Mesenchymal stem cell (in vitro differentiated cells and primary cell): ENCODE measurements around the gene SCGB2B2.

ENCODE experiments used
- DNase-seq: peaks from one replicate; pipeline ENCODE4 v3.0.0-alpha.2; 2013
- H2AFZ ChIP-seq: one replicate; pipeline ENCODE4 v1.6.1; 2013; ENCODE audit warnings: low read depth, mild to moderate bottlenecking, control low read depth, inconsistent platforms, low read length, moderate library complexity
- H2AK5ac ChIP-seq: 2 replicates; pipeline ENCODE4 v1.6.1; 2013; ENCODE audit warnings: low read length, moderate library complexity, mild to moderate bottlenecking, inconsistent platforms; ENCODE audit not compliant: severe bottlenecking
- H2BK120ac ChIP-seq: one replicate; pipeline ENCODE4 v1.6.1; 2013; ENCODE audit warnings: low read depth, mild to moderate bottlenecking, inconsistent platforms, low read length, moderate library complexity
- H2BK12ac ChIP-seq, 2 experiments: one replicate each; pipeline ENCODE4 v1.6.1; 2013; ENCODE audit warnings: inconsistent platforms in 2 of 2, low read length in 2 of 2, mild to moderate bottlenecking in 2 of 2, moderate library complexity in 2 of 2, control low read depth in 1 of 2
- H2BK15ac ChIP-seq: one replicate; pipeline ENCODE4 v1.6.1; 2013; ENCODE audit warnings: mild to moderate bottlenecking, low read depth, inconsistent platforms; ENCODE audit not compliant: poor library complexity, severe bottlenecking
- H2BK5ac ChIP-seq: 2 replicates; pipeline ENCODE4 v1.6.1; 2013; ENCODE audit warnings: low read depth, mild to moderate bottlenecking, low read length, control low read depth, inconsistent platforms; ENCODE audit not compliant: poor library complexity, severe bottlenecking
- H3K14ac ChIP-seq, 2 experiments: one replicate each; pipeline ENCODE4 v1.6.1; 2013; ENCODE audit warnings: inconsistent platforms in 2 of 2, low read length in 2 of 2, control low read depth in 1 of 2, mild to moderate bottlenecking in 1 of 2, moderate library complexity in 1 of 2
- H3K18ac ChIP-seq, 2 experiments: one replicate each; pipeline ENCODE4 v1.6.1; 2013; ENCODE audit warnings: inconsistent platforms in 2 of 2, low read length in 2 of 2, control low read depth in 1 of 2, low read depth in 1 of 2, mild to moderate bottlenecking in 1 of 2
- H3K23ac ChIP-seq, 2 experiments: one replicate each; pipeline ENCODE4 v1.6.1; 2013; ENCODE audit warnings: inconsistent platforms in 2 of 2, low read length in 2 of 2, mild to moderate bottlenecking in 2 of 2, moderate library complexity in 2 of 2, control low read depth in 1 of 2
- H3K27ac ChIP-seq: 2 replicates; pipeline ENCODE4 v1.5.1; 2013; ENCODE audit warnings: mild to moderate bottlenecking, moderate library complexity, low read length, control low read depth, inconsistent platforms; ENCODE audit not compliant: poor library complexity, severe bottlenecking
- H3K27me3 ChIP-seq, 2 experiments: 2 replicates each; pipeline versions ENCODE4 v1.6.1 to v1.7.0; 2013; ENCODE audit warnings: low read length in 2 of 2, mild to moderate bottlenecking in 2 of 2, moderate library complexity in 2 of 2, control low read depth in 1 of 2, inconsistent platforms in 1 of 2; ENCODE audit not compliant: control insufficient read depth in 1 of 2, insufficient read depth in 1 of 2
- H3K36me3 ChIP-seq, 2 experiments: 2 replicates each; pipeline versions ENCODE4 v1.6.1 to v1.7.0; 2013; ENCODE audit warnings: low read length in 2 of 2, control low read depth in 1 of 2, inconsistent platforms in 1 of 2, low read depth in 1 of 2, mild to moderate bottlenecking in 1 of 2; ENCODE audit not compliant: insufficient read depth in 2 of 2, control insufficient read depth in 1 of 2
- H3K4ac ChIP-seq, 2 experiments: one replicate each; pipeline ENCODE4 v1.6.1; 2013; ENCODE audit warnings: inconsistent platforms in 2 of 2, low read length in 2 of 2, mild to moderate bottlenecking in 2 of 2, moderate library complexity in 2 of 2, control low read depth in 1 of 2, low read depth in 1 of 2
- H3K4me1 ChIP-seq: 2 replicates; pipeline ENCODE4 v1.6.1; 2013; ENCODE audit warnings: low read depth, low read length, control low read depth; ENCODE audit not compliant: control insufficient read depth, insufficient read depth
- H3K4me2 ChIP-seq: 2 replicates; pipeline ENCODE4 v1.6.1; 2013; ENCODE audit warnings: low read length, mild to moderate bottlenecking, inconsistent platforms; ENCODE audit not compliant: poor library complexity, severe bottlenecking
- H3K4me3 ChIP-seq, 2 experiments: 2 replicates each; pipeline versions ENCODE4 v1.5.1 to v1.7.0; 2013; ENCODE audit warnings: low read length in 2 of 2, mild to moderate bottlenecking in 2 of 2, control low read depth in 1 of 2, low read depth in 1 of 2; ENCODE audit not compliant: insufficient read depth in 1 of 2
- H3K79me1 ChIP-seq: replicated peaks from 2 replicates; pipeline ENCODE4 v1.6.1; 2013; ENCODE audit warnings: mild to moderate bottlenecking, control low read depth, low read length, inconsistent platforms; ENCODE audit not compliant: poor library complexity, severe bottlenecking
- H3K9ac ChIP-seq: 2 replicates; pipeline ENCODE4 v1.7.0; 2013; ENCODE audit warnings: mild to moderate bottlenecking, low read length, moderate library complexity
- H3K9me3 ChIP-seq: 2 replicates; pipeline ENCODE4 v1.7.0; 2013; ENCODE audit warnings: mild to moderate bottlenecking, low read length; ENCODE audit not compliant: control insufficient read depth
- H4K8ac ChIP-seq: one replicate; pipeline ENCODE4 v1.6.1; 2013; ENCODE audit warnings: inconsistent platforms, mild to moderate bottlenecking, low read length, moderate library complexity
- H4K91ac ChIP-seq: one replicate; pipeline ENCODE4 v1.6.1; 2013; ENCODE audit warnings: mild to moderate bottlenecking, low read length, inconsistent platforms
- WGBS: methylation state at CpG from one replicate; pipeline ENCODE4 v1.1.7; 2013; ENCODE audit warnings: mixed read lengths; 5-methylcytosine and 5-hydroxymethylcytosine counted together

The SCGB2B2 gene

GRCh38 chr19:34692549-34692948, 15.6 kb upstream of the SCGB2B2 start:
- Histone ChIP-seq H3K4ac (no peak overlapping the region), H2BK120ac (no peak overlapping the region), H3K79me1 (no peaks in the 10 kb centered on the region), H3K14ac (no peak overlapping the region), H3K18ac (no peak overlapping the region), H3K27ac (no peak overlapping the region), H2BK12ac (no peak overlapping the region), H4K8ac (no peak overlapping the region), H4K91ac (no peak overlapping the region), H2BK15ac (no peak overlapping the region), H2AFZ (no peak overlapping the region), H3K36me3 (no peaks in the 10 kb centered on the region), H3K9ac (no peak overlapping the region), H3K23ac (no peak overlapping the region), H3K9me3 (peaks cover 24% of the 10 kb centered on the region), H3K4me2 (no peak overlapping the region), H2AK5ac (no peak overlapping the region), H2BK5ac (no peak overlapping the region), H3K4me3 (no peak overlapping the region), H3K27me3 (no peaks in the 10 kb centered on the region), H3K4me1 (no peaks in the 10 kb centered on the region)
- no peak for DNase-seq
- 58% methylated on average over 2 of the region's 2 CpGs for WGBS

GRCh38 chr19:34690372-34690771, 13.4 kb upstream of the SCGB2B2 start:
- peaks cover 0 to 6% of the 10 kb centered on the region in 2 experiments for H3K36me3 ChIP-seq
- H3K79me1 ChIP-seq, result no peaks in the 10 kb centered on the region
- no peak overlapping the region for H2AK5ac ChIP-seq
- no peak overlapping the region for H2BK5ac ChIP-seq
- H2BK15ac ChIP-seq, result no peak overlapping the region
- no peak overlapping the region for H3K23ac ChIP-seq
- H3K4me3 ChIP-seq, result no peak overlapping the region
- no peaks in the 10 kb centered on the region for H3K4me1 ChIP-seq
- DNase-seq, result no peak
- H2BK12ac ChIP-seq, result no peak overlapping the region
- no peaks in the 10 kb centered on the region for H3K27me3 ChIP-seq
- no peak overlapping the region for H2AFZ ChIP-seq
- WGBS, result 95% methylated on average over 3 of the region's 3 CpGs
- no peak overlapping the region for H3K9ac ChIP-seq
- H3K14ac ChIP-seq, result no peak overlapping the region
- no peak overlapping the region for H3K27ac ChIP-seq
- no peak overlapping the region for H2BK120ac ChIP-seq
- peaks cover 45% of the 10 kb centered on the region for H3K9me3 ChIP-seq
- no peak overlapping the region for H4K91ac ChIP-seq
- H3K18ac ChIP-seq, result no peak overlapping the region
- H4K8ac ChIP-seq, result no peak overlapping the region
- no peak overlapping the region for H3K4ac ChIP-seq
- no peak overlapping the region for H3K4me2 ChIP-seq

GRCh38 chr19:34688592-34688991, 11.6 kb upstream of the SCGB2B2 start:
- Histone ChIP-seq H3K18ac (no peak overlapping the region), H3K79me1 (no peaks in the 10 kb centered on the region)
- 73% methylated on average over 1 of the region's 1 CpG for WGBS

GRCh38 chr19:34687348-34687747, 10.4 kb upstream of the SCGB2B2 start:
- no peak overlapping the region for H2AFZ ChIP-seq
- H3K23ac ChIP-seq, result no peak overlapping the region
- H2BK15ac ChIP-seq, result no peak overlapping the region
- no peak overlapping the region for H4K91ac ChIP-seq
- no peak overlapping the region for H3K9ac ChIP-seq
- H4K8ac ChIP-seq, result no peak overlapping the region
- no peak for DNase-seq
- H2BK120ac ChIP-seq, result no peak overlapping the region
- no peak overlapping the region for H3K4me2 ChIP-seq
- no peak overlapping the region for H3K18ac ChIP-seq
- no peak overlapping the region for H2AK5ac ChIP-seq
- peaks cover 70% of the 10 kb centered on the region for H3K9me3 ChIP-seq
- no peak overlapping the region for H3K4ac ChIP-seq
- H3K27ac ChIP-seq, result no peak overlapping the region
- 65% methylated on average over 2 of the region's 2 CpGs for WGBS
- no peak overlapping the region for H3K14ac ChIP-seq
- H3K36me3 ChIP-seq, result peaks cover 3 to 35% of the 10 kb centered on the region in 2 experiments
- H3K79me1 ChIP-seq, result no peaks in the 10 kb centered on the region
- no peaks in the 10 kb centered on the region for H3K4me1 ChIP-seq
- H2BK12ac ChIP-seq, result no peak overlapping the region
- no peaks in the 10 kb centered on the region for H3K27me3 ChIP-seq
- no peak overlapping the region for H3K4me3 ChIP-seq
- H2BK5ac ChIP-seq, result no peak overlapping the region

More at GRCh38 chr19:34688592-34688991, 11.6 kb upstream of the SCGB2B2 start:
- no peak overlapping the region for H3K4me3 ChIP-seq
- H2BK12ac ChIP-seq, result no peak overlapping the region
- H3K27me3 ChIP-seq, result no peaks in the 10 kb centered on the region
- H2BK5ac ChIP-seq, result no peak overlapping the region
- no peak for DNase-seq
- H4K8ac ChIP-seq, result no peak overlapping the region
- no peak overlapping the region for H4K91ac ChIP-seq
- no peak overlapping the region for H2AFZ ChIP-seq
- no peak overlapping the region for H2AK5ac ChIP-seq
- H3K27ac ChIP-seq, result no peak overlapping the region
- peaks cover 58% of the 10 kb centered on the region for H3K9me3 ChIP-seq
- H3K14ac ChIP-seq, result no peak overlapping the region
- H3K36me3 ChIP-seq, result peaks cover 0 to 23% of the 10 kb centered on the region in 2 experiments
- H3K4me2 ChIP-seq, result no peak overlapping the region
- no peak overlapping the region for H3K9ac ChIP-seq
- H2BK15ac ChIP-seq, result no peak overlapping the region
- H2BK120ac ChIP-seq, result no peak overlapping the region
- no peak overlapping the region for H3K23ac ChIP-seq
- no peaks in the 10 kb centered on the region for H3K4me1 ChIP-seq
- H3K4ac ChIP-seq, result no peak overlapping the region
